Liver (tissue), 3 donors: Measurements from ENCODE around the gene CHRNE.

Experiments
- CTCF ChIP-seq: fragments of 150-350 bp; IDR thresholded peaks from 2 replicates; pipeline ENCODE4 v1.5.1; 2017; ENCODE audit warnings: improper control_type of control experiment, low read depth, low read length; ENCODE audit not compliant: missing input control
- FOXA2 ChIP-seq: IDR thresholded peaks from 2 replicates; pipeline ENCODE4 v1.6.1; 2016; ENCODE audit warnings: antibody characterized with exemption
- MAX ChIP-seq: IDR thresholded peaks from 2 replicates; pipeline ENCODE4 v1.6.1; 2016; ENCODE audit warnings: antibody characterized with exemption
- RAD21 ChIP-seq, 2 donors: IDR thresholded peaks; 2 replicates each; pipeline ENCODE4 v1.6.1; 2016; ENCODE audit warnings: antibody characterized with exemption in 2 of 2, mild to moderate bottlenecking in 2 of 2
- REST ChIP-seq: IDR thresholded peaks from 2 replicates; pipeline ENCODE4 v1.6.1; 2016; ENCODE audit warnings: antibody characterized with exemption, mild to moderate bottlenecking
- TAF1 ChIP-seq: conservative IDR thresholded peaks from 2 replicates; pipeline ENCODE4 v1.6.1; 2016; ENCODE audit warnings: antibody characterized with exemption, mild to moderate bottlenecking
- ZBTB33 ChIP-seq: IDR thresholded peaks from 2 replicates; pipeline ENCODE4 v1.6.1; 2016; ENCODE audit warnings: antibody characterized with exemption
- donor health status: healthy.
- donor health status: healthy.

GRCh38 chr17:4861052-4861451 lies 41.8 kb downstream of the CHRNE start:
- TF ChIP-seq CTCF (no peak), MAX (no peak), REST (no peak), FOXA2 (no peak), RAD21 (IDR thresholded peaks at IDR 0.05) (no peak), ZBTB33 (no peak), TAF1 (no peak)
